Measurements from ENCODE around the gene NAXE.
"Not testable (repeated sequence)": the region's sequence is repeated elsewhere in the genome, so short reads cannot be mapped to it uniquely, and the experiment has no call there.

The NAXE gene

GRCh38 chr1:156571919-156572662 lies 19.5 kb upstream of the NAXE start, which contains the start of gene IQGAP3:
TSS of gene IQGAP3 (minus strand) at chr1:156572565. CDS start at chr1:156572529, 36 bp downstream.
- DNase-seq: peak; percentile 68

DNA sequence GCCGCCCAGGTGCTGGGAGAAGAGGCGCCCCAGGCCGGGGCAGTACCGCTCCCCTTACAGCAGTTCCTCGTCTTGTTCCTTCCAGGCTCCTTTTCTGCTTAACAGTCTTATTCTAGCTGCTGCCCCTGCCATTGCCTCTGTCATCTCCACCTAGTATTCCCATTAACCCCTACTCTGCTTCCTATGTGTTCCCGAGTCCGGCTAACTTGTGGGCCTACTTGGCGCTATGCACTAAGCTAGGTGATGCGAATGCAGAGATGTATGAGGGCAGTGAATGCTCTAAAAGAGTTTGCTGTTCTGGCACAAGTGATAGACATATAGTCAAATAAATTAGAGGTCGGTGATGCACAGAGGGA lies 18.9 kb upstream of the NAXE start:
- DNase-seq: no peak

DNA sequence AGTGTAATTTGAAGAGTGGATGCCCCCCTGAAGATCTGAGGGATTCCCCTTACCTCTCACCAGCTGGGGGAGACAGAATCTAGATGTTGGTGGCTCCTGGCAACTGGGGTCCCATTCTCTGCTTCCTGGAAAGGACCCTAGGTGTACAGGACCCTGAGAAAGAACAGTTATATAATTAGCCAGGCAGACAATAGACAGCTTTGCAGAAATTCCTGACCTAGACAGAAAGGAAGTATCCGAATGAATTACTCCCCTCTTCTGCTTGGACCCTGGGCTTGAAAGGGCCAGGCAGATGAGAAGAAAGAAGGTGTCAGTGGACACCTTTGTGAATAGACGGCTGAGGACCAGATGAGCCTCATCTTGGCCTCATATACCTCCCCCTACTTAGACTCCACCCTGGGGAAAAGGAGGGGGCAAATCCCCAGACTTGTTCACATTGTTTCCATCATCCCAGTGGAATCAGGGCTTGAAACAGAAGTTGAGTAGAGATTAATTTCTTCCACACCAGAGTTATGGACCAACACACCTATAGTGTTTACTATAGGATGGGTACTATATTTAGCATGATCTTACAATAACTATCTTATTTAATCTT lies 17.4 kb upstream of the NAXE start:
- no peak for DNase-seq

GRCh38 chr1:156577550-156577949 lies 14.0 kb upstream of the NAXE start:
- no peak for DNase-seq

GRCh38 chr1:156578055-156578454 lies 13.5 kb upstream of the NAXE start:
- DNase-seq: no peak

DNA sequence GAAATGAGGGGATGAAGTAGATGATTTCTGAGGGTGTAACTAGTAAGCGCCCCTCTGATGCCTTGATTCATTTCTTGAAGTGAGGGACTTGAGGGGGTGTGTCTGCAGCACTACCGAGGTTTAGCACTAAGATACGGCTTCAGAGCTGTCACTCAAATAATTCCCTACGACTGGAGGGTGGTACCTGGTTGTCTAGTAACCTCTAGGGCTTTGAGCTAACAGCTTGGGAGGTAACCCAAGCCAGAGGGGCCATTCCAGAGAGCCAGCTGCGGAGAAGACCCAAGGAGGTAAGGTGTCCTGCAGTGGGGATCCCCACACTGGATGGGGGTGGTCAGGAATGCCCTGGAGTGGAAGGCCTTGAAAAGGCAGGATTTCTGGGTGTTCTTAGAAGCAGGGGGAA lies 12.1 kb upstream of the NAXE start, which contains the start of gene TTC24:
TSS of gene TTC24 (plus strand) at position 252 of the 400 bp plus-strand sequence. CDS start 1,642 bp downstream, outside the sequence.
- no peak for DNase-seq

- DNase-seq: no peak
Observed at GRCh38 chr1:156581661-156582387, 9.8 kb upstream of the NAXE start.

DNA sequence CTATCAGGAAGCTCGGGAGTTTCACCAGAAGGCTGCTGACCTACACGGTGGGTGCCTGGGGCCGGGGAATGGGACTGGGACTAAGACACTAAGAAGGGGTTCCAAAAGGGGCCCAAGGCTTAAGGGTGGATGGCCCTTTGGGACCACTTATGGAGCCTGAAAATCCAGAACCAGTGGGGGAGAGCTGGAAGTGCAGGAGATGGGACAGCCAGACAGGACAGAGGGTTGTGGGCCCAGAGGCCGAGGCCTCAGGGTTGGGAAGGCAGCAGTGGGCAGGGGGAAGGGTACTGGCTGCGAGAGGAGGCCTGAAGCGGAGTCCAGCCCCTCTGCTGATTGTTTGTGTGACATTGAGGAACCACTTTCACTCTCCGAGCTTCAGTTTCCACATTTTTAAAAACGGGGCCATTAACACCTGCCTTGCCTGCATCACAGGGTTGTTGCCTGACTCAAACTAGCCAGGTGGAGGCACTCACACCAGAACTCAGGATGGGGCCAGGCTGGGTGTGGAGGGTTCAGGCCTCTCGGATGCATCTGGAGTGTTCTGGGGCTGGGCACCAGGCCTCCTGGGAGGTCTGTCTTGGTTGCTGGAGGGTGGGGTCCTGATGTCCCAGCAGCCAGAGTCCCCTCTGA lies 9.1 kb upstream of the NAXE start:
- no peak for DNase-seq

- peak; percentile 78 for DNase-seq
Observed at GRCh38 chr1:156583821-156584622, 7.6 kb upstream of the NAXE start.

DNA sequence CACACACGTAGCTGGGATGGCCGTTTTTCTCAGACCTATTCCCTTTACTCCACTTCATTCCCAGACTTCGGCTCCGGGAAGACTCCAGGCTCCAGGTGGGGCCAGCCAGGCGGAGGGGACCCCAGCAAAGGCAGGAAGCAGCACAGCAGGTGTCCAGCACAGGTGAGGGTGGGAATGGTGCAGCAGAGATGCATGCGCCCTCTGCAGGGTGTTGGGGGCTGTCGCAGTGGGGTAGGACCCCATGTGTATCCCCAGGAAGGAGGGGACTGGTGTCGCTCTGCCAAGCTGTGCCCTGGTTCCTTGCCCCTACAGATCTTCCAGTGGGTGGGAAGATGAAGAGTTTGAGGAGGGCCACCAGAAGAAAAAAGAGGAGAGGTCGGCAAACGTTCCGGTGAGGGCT lies 6.8 kb upstream of the NAXE start:
- DNase-seq: no peak

DNA sequence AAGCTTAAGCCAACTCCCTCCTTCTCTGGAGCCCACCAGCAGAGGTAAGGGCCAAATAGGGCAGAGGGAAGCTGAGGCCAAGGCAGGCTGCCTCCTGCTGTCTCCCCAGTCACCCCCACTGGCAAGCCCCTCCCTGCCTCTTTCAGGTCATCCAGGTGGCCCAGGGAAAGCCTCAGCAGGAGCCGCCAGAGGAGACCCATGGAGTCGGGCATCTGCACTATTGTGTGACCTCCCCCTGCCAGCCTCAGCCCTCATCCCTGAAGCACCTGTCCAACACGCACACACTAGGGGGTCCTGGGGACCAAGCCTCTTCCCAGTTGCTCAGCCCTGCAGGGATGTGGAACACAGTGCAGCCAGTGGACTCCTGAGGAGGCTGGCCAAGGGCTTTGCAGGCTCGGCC lies 5.3 kb upstream of the NAXE start:
- no peak for DNase-seq

- no peak for DNase-seq
Observed at GRCh38 chr1:156586892-156587477, 4.6 kb upstream of the NAXE start.

DNA sequence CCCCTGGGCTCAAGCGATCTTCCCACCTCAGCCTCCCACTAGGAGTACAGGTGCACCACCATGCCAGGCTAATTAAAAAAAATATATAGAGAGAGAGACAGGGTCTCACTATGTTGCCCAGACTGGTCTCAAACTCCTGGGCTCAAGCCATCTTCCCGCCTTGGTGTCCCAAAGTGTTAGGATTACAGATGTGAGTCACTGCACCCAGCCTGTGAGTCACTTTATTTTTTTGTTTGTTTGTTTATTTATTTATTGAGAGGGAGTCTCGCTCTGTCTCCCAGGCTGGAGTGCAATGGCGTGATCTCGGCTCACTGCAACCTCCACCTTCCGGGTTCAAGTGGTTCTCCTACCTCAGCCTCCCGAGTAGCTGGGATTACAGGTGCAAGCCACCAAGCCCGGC lies 3.6 kb upstream of the NAXE start:
- not testable (repeated sequence) for DNase-seq

GRCh38 chr1:156589546-156589945 lies 2.0 kb upstream of the NAXE start:
- DNase-seq: no peak

DNA sequence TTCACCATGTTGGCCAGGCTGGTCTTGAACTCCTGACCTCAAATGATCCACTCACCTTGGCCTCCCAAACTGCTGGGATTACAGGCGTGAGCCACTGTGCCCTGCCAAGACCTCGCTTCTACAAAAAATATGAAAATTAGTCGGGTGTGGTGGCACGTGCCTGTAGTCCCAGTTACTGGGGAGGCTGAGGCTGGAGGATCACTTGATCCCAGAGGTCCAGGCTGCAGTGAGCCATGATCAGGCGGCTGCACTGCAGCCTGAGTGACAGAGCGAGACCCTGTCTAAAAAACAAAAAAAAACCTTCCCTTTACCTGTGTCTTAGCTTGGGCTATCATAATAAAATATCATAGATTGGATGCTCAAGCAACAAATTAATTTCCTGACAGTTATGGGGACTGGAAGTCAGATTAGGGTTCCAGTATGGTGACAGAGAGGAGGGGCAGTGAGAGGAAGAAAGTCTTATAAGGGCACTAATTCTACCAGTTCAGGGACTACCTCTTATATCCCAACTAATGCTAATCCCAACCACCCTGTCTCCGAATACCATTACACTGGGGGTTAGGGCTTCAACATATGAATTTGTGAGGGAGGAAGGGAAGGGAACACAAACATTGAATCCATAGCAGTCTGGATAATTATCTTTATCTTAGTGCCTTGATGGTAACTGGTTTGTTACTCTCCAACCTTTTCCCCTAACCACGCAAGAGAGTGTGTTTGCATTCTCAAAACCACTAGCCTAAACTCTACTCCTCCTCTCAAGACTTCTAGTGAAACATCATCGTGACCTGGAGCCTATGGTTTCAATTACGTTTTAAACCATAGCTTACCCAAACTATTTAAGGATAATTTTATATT lies 1.0 kb upstream of the NAXE start:
- DNase-seq: no peak

GRCh38 chr1:156591181-156591431 lies 470 bp upstream of the NAXE start:
- DNase-seq: no peak

- no peak for DNase-seq
Observed at GRCh38 chr1:156592158-156592909, 758 bp downstream of the NAXE start.

- DNase-seq: no peak
Observed at GRCh38 chr1:156592910-156593660, 1.5 kb downstream of the NAXE start.

- DNase-seq: no peak
Observed at GRCh38 chr1:156593661-156593989, 2.0 kb downstream of the NAXE start.

GRCh38 chr1:156594190-156594589 lies 2.6 kb downstream of the NAXE start:
- DNase-seq: peak; percentile 13
